ENCODE data around the gene OBSL1.

Gene OBSL1

DNA sequence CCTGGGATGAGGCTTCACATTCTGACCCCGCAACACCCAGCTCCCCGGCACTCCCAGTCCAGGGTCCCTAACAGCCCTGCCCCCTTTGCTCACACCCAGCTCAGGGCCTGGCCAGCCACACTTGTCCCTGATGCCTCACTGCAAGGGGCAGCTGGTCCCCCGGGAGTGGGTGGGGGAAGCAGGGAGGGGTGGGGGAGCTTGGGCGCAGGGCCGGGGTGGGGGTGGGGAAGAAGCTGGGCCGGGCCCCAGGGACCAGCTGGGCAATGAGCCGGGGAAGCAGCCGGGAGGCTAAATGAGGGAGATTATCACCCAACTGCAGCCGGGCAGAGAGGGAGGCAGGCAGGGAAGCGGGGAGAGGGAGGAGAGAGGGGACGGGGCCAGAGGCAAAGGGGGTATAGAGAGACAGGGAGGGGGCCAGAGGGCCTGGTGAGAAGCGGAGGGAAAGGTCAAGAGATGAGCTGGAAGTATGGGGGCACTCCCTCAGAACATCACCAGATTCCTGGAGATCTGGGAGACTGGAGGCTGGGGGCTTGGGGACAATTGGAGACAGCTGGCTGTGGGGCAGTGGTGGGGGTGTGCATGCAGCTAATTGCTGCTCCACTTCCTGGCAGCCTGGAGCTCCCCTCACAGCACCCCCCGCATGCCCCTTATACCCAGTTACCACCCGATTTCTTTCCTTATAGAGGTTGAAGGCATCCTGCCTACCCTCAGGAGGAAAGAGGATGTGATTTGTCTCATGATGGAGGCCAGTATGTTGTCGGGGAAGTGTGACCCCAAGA is 59.6 kb downstream of the OBSL1 start:
- FAIRE-seq: no peak

DNA sequence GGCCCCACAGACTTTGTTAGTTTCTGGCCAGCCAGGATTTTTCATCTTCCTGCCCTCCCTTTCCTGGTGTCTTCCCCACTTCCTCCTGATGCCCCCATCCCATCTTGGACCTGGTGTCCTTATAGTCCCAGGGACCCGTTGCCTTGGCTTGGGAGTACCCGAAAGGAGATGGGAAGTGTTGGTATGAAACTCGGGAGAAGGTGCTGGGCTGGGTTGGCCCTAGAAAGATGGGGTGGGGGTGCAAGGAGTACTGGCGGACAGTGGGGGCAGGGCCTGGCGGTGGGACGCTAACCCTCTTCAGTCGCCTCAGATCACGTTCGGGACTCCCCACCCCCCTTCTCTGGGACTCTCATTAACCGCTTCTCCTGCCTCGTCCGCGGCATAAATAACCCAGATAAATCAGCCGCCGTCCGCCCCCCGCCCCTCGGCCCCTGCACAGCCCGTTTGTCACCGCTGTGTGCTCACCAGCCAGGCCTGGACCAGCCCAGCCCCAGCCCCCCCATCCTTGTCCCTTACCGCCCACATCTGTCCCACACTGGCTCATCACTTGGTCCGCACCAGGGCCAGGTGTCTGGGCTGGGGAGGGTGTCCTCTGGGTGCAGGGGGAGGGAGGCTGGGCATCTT is 60.7 kb downstream of the OBSL1 start:
- no peak for FAIRE-seq

DNA sequence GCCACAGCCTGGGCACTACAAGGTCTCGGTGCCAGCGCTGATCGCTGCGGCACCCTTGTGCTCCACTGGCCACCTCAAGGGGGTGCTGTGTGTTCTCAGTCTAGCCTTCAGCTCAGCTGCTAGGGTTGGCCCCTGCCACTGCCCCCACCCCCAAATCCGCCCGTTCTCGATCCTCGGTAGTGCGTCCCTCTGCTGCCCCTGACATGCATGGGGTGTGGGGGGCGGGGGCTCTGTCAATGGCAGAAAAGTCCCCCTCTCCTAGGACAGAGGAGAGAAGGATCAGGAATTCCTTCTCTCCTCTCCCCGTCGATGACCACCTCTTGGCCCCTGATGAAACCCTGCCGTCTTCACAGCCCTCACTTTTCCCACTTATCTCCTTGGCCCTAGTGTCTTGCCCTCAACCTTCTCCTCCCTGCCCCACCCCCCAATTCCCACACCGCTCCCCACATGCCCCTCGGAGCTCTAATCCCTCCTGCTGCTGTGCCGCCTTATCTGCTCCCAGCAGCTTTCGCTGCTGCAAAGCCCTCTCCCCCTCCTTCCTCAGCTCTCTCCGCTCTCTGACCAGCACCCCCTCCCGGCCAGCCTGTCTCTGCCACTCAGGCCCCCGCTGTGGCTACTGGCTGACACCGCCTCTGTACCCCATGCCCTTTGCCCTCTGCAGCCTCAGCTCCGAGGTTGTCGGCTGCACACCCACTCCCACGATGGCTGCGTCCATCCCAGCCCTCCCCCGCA is 61.4 kb downstream of the OBSL1 start:
- FAIRE-seq: no peak

DNA sequence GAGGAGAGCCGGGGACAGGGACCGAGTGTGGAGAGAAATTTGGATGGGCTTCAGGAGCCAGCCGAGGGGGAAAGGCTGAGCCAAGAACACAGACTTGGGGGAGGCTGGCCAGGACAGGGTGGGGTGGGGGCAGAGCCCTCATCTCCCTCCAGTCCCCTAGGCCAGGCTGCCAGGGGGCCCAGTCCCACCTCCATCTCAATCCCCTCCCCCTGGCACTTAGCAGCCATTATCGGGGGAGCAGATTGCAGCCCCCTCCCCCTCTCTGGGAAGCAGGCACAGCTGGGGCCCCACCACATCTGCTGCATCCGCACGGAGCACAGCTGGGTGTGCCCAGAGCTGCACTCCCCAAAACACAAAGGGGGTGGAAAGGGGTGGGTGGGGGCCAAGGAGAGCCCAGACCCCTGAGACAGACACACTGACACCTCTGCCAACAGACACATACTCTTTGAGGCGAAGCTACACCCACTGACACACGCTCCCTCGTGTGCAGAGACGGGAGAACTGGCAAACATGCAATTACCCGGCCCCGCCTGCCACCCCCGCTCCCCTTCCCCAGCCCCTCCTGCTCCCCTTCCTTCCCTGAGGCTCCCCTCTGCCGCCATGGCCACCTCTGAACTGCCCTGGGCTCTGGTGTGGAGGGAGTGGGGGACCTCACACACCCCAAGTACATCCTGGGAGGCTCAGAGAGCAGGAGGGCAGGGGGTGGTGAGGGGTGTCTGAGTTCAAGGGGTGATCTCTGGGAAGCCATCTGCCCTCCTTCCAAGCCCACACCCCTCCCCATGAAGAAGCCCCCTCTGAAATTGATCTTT is 62.2 kb downstream of the OBSL1 start:
- FAIRE-seq: no peak

DNA sequence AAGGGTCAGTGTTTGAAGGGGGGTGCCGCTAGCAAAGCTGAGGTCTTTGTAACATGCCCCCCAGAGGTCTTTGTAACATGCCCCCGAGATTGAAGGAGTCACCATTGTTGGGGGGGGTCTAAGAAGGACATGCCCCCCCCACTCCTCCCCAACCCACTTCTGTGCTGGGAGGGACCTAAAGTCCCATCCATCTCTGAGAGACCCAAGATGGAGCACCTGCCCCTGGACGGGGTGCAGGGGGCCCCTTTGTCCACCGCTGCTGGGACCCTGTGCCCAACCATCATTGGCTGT is 63.0 kb downstream of the OBSL1 start:
- no peak for FAIRE-seq

DNA sequence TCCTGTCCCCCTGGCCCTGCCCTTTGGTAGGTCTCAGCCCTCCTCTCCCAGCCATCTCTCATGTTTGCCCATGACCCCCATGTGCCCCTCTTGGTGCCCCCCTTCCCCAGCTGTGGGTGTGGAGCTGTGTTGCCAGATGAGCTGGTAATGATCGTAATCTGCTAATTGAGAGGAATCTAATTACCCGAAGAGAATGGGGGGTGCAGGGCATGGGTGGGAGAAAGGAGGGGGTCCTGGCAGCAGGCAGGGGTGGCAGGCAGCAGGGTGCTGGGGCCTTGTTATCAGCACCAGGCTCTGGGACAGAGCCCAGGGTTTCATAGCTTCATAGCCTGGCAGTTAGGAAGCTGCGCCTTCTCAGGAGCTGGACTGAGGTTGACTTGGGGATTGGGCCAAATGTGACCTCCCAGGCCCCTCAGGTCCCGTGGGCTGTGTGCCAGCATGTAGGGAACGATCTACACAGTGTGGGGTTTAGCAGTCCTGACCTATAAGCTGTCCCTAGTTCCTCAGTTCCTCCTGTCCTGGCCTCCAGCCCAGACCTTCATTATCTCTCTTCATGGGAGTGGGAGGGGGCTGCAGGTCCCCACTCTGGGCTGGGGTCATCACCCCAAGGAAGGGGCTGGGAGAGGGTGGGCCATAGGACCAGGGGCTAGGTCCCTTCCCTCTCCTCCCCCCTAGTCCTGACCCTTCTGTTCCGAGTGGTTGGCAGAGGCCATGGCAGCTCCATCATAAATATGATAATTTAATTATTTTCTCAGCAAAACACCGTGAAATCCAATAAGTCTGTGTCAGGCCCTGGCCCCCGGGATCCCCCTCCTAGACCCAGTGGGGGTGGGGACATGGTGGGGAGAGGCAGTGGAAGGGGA is 63.5 kb downstream of the OBSL1 start:
- no peak for FAIRE-seq

DNA sequence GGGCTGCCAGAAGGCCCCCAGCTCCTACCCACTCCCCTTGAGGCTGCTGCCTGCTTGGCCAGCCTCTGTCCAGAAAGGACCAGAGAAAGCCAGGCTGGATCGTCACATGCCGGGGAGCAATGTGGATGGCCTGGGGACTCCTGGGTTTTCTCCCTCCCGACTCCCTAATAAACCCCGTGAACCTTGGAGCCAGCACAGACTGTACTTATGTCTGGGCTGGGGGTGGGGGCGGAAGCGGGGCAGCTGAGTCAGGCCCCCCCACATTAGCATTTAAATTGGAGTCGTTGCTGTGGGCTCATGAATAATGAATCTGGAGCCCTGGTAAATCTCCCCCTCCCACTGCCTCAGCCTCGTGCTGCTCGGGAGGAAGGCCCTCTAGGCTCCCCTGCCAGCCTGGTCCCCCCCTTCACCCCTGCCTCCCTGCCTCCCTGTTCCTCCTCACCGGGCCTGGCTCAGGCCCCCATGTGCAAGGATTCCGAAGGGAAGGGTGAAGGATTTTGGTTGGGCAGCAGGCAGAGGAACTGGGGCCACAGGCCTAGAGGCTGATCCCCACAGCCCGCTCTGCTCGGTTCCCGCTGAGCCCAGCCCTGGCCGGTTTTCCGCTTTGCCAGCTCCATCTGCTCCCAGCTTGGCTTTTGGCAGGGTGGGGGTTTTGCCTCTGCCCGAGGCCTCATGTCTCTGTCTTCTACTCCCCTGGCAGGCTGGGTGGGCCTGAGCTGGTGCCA is 64.4 kb downstream of the OBSL1 start:
- FAIRE-seq: no peak

DNA sequence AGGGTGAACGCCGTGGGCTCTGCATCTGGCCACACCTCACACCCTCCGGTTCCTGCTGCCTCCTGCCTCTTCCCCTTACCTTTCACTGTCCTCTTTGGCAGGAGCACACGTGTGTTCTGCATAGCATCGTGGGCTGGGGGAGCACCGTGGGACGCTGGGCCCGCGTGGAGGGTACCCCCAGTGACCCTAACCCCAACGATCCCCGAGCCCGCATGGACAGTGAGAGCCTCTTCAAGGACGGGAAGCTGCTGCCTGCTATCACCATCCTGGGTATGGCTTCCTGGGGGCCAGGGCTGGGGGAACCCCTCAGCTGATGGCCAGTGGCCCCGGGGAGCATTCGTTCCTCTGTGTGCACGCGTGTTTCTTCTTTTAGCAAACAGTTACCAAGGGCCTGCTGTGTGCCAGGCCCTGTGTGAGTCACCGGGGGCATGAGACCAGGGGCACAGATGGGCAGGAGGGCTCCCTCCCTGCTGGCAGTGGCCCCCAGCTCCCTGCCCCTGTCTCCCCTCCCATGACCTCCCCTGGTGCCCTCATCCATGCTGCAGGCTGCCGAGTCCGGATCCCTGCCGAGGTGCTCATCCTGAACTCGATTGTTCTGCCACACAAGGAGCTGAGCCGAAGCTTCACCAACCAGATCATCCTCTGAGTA is 65.1 kb downstream of the OBSL1 start:
- no peak for FAIRE-seq

DNA sequence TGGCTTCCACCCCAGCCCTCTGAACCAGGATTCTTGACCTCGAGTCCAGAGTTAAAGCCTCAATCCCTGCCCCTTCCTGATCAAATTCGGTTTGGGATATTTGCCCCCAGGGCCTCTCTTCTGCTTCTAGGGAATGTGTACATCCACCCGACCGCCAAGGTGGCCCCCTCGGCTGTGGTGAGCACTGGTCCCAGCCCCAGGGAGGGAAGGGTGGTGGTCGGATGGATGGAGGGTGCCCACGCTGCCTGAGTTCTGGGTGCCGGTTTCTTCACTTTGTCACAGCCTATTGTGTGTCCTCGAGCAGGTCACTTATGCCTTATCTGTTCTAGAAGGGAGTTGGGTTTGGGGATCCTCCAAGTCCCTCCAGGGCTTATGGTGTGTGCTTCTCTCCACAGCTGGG is 65.8 kb downstream of the OBSL1 start:
- no peak for FAIRE-seq

DNA sequence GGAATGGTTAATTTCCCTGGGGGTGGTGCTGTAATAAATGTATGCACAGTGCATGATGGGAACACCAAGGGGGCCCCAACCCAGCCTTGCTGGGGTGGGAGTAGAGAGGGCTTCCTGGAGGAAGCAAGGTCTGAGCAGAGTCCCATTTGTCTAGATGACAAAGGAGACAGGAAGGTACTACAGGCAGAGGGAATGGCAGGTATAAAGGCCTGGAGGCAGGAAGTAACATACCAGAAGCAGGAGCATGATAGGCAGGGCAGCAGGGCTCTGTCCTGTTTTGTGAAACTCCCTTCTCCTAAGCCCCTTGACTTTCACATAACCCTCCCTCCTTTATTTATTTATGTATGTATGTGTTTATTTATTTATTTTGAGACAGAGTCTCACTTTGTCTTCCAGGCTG is 68.7 kb downstream of the OBSL1 start:
- FAIRE-seq: no peak

DNA sequence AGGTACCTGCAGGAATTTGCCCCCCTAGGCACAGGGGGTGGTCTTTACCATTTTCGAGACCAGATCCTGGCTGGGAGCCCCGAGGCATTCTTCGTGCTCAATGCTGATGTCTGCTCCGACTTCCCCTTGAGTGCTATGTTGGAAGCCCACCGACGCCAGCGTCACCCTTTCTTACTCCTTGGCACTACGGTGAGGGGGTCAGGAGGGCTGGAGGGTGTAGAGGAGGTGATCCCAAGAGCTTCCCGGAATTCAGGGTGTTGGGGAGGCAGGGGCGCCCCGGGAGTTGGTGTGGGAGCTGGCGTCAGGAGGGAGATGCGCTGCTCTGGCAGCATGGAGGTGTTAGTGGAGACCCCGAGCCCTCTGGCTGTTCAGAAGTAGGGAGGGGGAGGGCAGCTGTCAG is 69.5 kb downstream of the OBSL1 start:
- no peak for FAIRE-seq
